HEK293 (cell line): Measurements from ENCODE around the gene EIF4G1.

Source experiments
- FEZF1 ChIP-seq: fragments of 450-650 bp; formaldehyde crosslinking; IDR thresholded peaks from 2 replicates; pipeline ENCODE4 v1.5.1; 2016; ENCODE audit warnings: missing biosample characterization, missing genetic modification characterization
- KLF7 ChIP-seq: fragments of 450-650 bp; formaldehyde crosslinking; IDR thresholded peaks from 2 replicates; pipeline ENCODE4 v1.5.1; 2016; ENCODE audit warnings: missing biosample characterization, missing genetic modification characterization, borderline replicate concordance
- PRDM1 ChIP-seq: fragments of 450-650 bp; formaldehyde crosslinking; IDR thresholded peaks from 2 replicates; pipeline ENCODE4; 2016; ENCODE audit warnings: missing biosample characterization, missing genetic modification characterization
- SETDB1 ChIP-seq: IDR thresholded peaks from one replicate; pipeline ENCODE4 v1.6.1; 2017; ENCODE audit warnings: mild to moderate bottlenecking, low read length, moderate library complexity, mixed read lengths; ENCODE audit not compliant: insufficient read length
- SP3 ChIP-seq: fragments of 450-650 bp; formaldehyde crosslinking; IDR thresholded peaks from 2 replicates; pipeline ENCODE4 v1.5.1; 2016; ENCODE audit warnings: missing biosample characterization, missing genetic modification characterization
- WT1 ChIP-seq: fragments of 450-650 bp; formaldehyde crosslinking; IDR thresholded peaks from 2 replicates; pipeline ENCODE4 v1.5.1; 2016; ENCODE audit warnings: missing biosample characterization, missing genetic modification characterization
- ZFP69B ChIP-seq: fragments of 450-650 bp; formaldehyde crosslinking; IDR thresholded peaks from 2 replicates; pipeline ENCODE4 v1.5.1; 2016; ENCODE audit warnings: missing biosample characterization, missing genetic modification characterization
- ZIC2 ChIP-seq: fragments of 450-650 bp; formaldehyde crosslinking; IDR thresholded peaks from 2 replicates; pipeline ENCODE4 v1.5.1; 2016; ENCODE audit warnings: missing biosample characterization, missing genetic modification characterization
- ZNF184 ChIP-seq: fragments of 450-650 bp; IDR thresholded peaks from 2 replicates; pipeline ENCODE4 v1.5.1; 2018; ENCODE audit warnings: missing biosample characterization, mild to moderate bottlenecking, missing genetic modification characterization
- ZNF366 ChIP-seq: fragments of 450-650 bp; formaldehyde crosslinking; conservative IDR thresholded peaks from 2 replicates; pipeline ENCODE4 v1.5.1; 2016; ENCODE audit warnings: missing biosample characterization, missing genetic modification characterization
- ZNF529 ChIP-seq: fragments of 450-650 bp; formaldehyde crosslinking; IDR thresholded peaks from 2 replicates; pipeline ENCODE4 v1.5.1; 2017; ENCODE audit warnings: missing genetic modification characterization, missing biosample characterization; ENCODE audit not compliant: insufficient replicate concordance
- ZNF670 ChIP-seq: fragments of 450-650 bp; formaldehyde crosslinking; IDR thresholded peaks from 2 replicates; pipeline ENCODE4 v1.5.1; 2016; ENCODE audit warnings: missing biosample characterization, missing genetic modification characterization, low read depth
- ZNF707 ChIP-seq: fragments of 450-650 bp; formaldehyde crosslinking; IDR thresholded peaks from 2 replicates; pipeline ENCODE4 v1.5.1; 2016; ENCODE audit warnings: missing biosample characterization, missing genetic modification characterization
- ZNF830 ChIP-seq: fragments of 450-650 bp; IDR thresholded peaks from 2 replicates; pipeline ENCODE4 v1.5.0; 2018; ENCODE audit warnings: missing biosample characterization, missing genetic modification characterization, low read depth, mild to moderate bottlenecking, moderate library complexity
- ZSCAN23 ChIP-seq: fragments of 450-650 bp; formaldehyde crosslinking; IDR thresholded peaks from 2 replicates; pipeline ENCODE4 v1.5.1; 2016; ENCODE audit warnings: missing biosample characterization, missing genetic modification characterization
- TF ChIP-seq, protein P1 (sequence below): fragments of 450-650 bp; formaldehyde crosslinking; IDR thresholded peaks from 2 replicates; pipeline ENCODE4 v1.5.1; 2016; ENCODE audit warnings: missing biosample characterization, missing genetic modification characterization
- TF ChIP-seq, protein P2 (sequence below): sonication (generic); formaldehyde crosslinking; IDR thresholded peaks from 2 replicates; pipeline ENCODE4 v1.8.1; 2022; ENCODE audit warnings: mild to moderate bottlenecking, moderate library complexity, missing genetic modification reagents
- TF ChIP-seq, protein P3 (sequence below): fragments of 450-650 bp; formaldehyde crosslinking; IDR thresholded peaks from 2 replicates; pipeline ENCODE4 v1.5.1; 2016; ENCODE audit warnings: missing biosample characterization, missing genetic modification characterization
- TF ChIP-seq, protein P4 (sequence below): fragments of 450-650 bp; formaldehyde crosslinking; IDR thresholded peaks from 2 replicates; pipeline ENCODE4 v1.5.1; 2016; ENCODE audit warnings: missing biosample characterization, missing genetic modification characterization
- TF ChIP-seq, protein P5 (sequence below): fragments of 450-650 bp; formaldehyde crosslinking; IDR thresholded peaks from 2 replicates; pipeline ENCODE4 v1.5.1; 2016; ENCODE audit warnings: missing biosample characterization, missing genetic modification characterization, borderline replicate concordance
- TF ChIP-seq, protein P6 (sequence below): fragments of 450-650 bp; formaldehyde crosslinking; IDR thresholded peaks from 2 replicates; pipeline ENCODE4 v1.5.1; 2016; ENCODE audit warnings: missing biosample characterization, missing genetic modification characterization, low read depth
- TF ChIP-seq, protein P7 (sequence below): fragments of 450-650 bp; formaldehyde crosslinking; conservative IDR thresholded peaks from 2 replicates; pipeline ENCODE4 v1.5.1; 2016; ENCODE audit warnings: low read depth, missing biosample characterization, missing genetic modification characterization

EIF4G1 gene

DNA sequence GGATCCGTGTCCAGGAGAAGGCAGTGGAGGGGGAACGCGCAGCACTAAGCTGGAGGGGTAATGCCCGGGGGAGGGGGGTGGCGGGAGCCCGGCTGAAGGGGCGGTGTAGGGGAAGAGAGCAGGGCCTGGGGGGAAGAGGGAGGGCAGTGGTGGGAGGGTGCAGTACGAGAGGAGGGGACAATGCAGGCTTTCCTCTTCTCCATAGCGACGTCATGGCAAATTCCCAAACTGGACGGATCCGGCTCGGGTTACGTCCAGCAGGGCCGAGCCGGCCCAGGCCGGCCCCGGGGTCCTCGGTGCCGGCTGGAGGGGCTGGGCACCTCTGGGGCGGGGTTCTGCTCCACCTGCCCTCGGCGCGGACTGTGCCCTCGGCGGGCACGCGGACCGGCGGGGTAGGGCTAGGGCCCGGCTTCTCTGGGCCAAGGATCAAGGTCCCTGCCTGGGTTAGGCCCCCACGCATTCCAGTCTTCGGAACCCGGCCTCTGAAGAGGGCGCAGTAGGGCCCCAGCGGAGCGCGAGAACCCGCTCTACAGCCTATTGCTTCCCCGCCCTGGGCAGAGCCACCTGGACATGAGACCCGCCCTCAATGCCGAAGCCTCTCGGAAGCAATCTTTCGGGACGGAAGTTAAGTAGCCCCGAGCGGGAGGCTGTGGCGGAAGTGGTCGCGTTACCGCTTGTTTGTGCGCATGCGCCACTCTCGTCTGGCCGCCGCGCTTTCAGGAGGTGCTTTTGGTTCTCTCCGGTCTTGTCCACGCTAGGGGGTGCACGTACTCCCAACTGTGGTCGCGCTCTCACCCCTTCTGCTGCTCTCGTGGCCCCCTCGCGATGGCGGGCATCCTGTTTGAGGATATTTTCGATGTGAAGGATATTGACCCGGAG lies 48.5 kb downstream of the EIF4G1 start (continued):
- TF ChIP-seq FEZF1 (tag by site-specific recombination) (no peak), ZNF529 (no peak), ZFP69B (tag by site-specific recombination) (no peak; the same call in 1 of the 2 replicates), KLF7 (tag by site-specific recombination) (no peak), PRDM1 (tag by site-specific recombination) (no peak), ZNF707 (tag by site-specific recombination) (no peak), ZIC2 (tag by site-specific recombination) (no peak), ZSCAN23 (tag by site-specific recombination) (no peak), SP3 (tag by site-specific recombination) (peak; percentile 54), ZNF670 (tag by site-specific recombination) (no peak), ZNF366 (peak; percentile 14), SETDB1 (no peak), WT1 (tag by site-specific recombination) (0 out of 2 replicates have a peak, but pooled peaks have one; percentile 24), ZNF830 (no peak), ZNF184 (tag by site-specific recombination) (0 out of 2 replicates have a peak, but pooled peaks have one; percentile 38)
- TF ChIP-seq, protein P1, sequence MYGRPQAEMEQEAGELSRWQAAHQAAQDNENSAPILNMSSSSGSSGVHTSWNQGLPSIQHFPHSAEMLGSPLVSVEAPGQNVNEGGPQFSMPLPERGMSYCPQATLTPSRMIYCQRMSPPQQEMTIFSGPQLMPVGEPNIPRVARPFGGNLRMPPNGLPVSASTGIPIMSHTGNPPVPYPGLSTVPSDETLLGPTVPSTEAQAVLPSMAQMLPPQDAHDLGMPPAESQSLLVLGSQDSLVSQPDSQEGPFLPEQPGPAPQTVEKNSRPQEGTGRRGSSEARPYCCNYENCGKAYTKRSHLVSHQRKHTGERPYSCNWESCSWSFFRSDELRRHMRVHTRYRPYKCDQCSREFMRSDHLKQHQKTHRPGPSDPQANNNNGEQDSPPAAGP (tag by site-specific recombination), result 0 out of 2 replicates have a peak, but pooled peaks have one; percentile 19
- TF ChIP-seq, protein P2, sequence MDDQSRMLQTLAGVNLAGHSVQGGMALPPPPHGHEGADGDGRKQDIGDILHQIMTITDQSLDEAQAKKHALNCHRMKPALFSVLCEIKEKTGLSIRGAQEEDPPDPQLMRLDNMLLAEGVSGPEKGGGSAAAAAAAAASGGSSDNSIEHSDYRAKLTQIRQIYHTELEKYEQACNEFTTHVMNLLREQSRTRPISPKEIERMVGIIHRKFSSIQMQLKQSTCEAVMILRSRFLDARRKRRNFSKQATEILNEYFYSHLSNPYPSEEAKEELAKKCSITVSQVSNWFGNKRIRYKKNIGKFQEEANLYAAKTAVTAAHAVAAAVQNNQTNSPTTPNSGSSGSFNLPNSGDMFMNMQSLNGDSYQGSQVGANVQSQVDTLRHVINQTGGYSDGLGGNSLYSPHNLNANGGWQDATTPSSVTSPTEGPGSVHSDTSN (CRISPR knock-in tag), result peak; percentile 69; the same call in 1 of the 2 replicates
- TF ChIP-seq, protein P3, sequence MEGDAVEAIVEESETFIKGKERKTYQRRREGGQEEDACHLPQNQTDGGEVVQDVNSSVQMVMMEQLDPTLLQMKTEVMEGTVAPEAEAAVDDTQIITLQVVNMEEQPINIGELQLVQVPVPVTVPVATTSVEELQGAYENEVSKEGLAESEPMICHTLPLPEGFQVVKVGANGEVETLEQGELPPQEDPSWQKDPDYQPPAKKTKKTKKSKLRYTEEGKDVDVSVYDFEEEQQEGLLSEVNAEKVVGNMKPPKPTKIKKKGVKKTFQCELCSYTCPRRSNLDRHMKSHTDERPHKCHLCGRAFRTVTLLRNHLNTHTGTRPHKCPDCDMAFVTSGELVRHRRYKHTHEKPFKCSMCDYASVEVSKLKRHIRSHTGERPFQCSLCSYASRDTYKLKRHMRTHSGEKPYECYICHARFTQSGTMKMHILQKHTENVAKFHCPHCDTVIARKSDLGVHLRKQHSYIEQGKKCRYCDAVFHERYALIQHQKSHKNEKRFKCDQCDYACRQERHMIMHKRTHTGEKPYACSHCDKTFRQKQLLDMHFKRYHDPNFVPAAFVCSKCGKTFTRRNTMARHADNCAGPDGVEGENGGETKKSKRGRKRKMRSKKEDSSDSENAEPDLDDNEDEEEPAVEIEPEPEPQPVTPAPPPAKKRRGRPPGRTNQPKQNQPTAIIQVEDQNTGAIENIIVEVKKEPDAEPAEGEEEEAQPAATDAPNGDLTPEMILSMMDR (tag by site-specific recombination), result peak; percentile 97
- TF ChIP-seq, protein P4, sequence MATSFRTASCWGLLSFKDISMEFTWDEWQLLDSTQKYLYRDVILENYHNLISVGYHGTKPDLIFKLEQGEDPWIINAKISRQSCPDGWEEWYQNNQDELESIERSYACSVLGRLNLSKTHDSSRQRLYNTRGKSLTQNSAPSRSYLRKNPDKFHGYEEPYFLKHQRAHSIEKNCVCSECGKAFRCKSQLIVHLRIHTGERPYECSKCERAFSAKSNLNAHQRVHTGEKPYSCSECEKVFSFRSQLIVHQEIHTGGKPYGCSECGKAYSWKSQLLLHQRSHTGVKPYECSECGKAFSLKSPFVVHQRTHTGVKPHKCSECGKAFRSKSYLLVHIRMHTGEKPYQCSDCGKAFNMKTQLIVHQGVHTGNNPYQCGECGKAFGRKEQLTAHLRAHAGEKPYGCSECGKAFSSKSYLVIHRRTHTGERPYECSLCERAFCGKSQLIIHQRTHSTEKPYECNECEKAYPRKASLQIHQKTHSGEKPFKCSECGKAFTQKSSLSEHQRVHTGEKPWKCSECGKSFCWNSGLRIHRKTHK (tag by site-specific recombination), result no peak
- TF ChIP-seq, protein P5, sequence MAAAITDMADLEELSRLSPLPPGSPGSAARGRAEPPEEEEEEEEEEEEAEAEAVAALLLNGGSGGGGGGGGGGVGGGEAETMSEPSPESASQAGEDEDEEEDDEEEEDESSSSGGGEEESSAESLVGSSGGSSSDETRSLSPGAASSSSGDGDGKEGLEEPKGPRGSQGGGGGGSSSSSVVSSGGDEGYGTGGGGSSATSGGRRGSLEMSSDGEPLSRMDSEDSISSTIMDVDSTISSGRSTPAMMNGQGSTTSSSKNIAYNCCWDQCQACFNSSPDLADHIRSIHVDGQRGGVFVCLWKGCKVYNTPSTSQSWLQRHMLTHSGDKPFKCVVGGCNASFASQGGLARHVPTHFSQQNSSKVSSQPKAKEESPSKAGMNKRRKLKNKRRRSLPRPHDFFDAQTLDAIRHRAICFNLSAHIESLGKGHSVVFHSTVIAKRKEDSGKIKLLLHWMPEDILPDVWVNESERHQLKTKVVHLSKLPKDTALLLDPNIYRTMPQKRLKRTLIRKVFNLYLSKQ (tag by site-specific recombination), result no peak
- TF ChIP-seq, protein P6, sequence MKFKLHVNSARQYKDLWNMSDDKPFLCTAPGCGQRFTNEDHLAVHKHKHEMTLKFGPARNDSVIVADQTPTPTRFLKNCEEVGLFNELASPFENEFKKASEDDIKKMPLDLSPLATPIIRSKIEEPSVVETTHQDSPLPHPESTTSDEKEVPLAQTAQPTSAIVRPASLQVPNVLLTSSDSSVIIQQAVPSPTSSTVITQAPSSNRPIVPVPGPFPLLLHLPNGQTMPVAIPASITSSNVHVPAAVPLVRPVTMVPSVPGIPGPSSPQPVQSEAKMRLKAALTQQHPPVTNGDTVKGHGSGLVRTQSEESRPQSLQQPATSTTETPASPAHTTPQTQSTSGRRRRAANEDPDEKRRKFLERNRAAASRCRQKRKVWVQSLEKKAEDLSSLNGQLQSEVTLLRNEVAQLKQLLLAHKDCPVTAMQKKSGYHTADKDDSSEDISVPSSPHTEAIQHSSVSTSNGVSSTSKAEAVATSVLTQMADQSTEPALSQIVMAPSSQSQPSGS, result peak; percentile 75
- TF ChIP-seq, protein P7, sequence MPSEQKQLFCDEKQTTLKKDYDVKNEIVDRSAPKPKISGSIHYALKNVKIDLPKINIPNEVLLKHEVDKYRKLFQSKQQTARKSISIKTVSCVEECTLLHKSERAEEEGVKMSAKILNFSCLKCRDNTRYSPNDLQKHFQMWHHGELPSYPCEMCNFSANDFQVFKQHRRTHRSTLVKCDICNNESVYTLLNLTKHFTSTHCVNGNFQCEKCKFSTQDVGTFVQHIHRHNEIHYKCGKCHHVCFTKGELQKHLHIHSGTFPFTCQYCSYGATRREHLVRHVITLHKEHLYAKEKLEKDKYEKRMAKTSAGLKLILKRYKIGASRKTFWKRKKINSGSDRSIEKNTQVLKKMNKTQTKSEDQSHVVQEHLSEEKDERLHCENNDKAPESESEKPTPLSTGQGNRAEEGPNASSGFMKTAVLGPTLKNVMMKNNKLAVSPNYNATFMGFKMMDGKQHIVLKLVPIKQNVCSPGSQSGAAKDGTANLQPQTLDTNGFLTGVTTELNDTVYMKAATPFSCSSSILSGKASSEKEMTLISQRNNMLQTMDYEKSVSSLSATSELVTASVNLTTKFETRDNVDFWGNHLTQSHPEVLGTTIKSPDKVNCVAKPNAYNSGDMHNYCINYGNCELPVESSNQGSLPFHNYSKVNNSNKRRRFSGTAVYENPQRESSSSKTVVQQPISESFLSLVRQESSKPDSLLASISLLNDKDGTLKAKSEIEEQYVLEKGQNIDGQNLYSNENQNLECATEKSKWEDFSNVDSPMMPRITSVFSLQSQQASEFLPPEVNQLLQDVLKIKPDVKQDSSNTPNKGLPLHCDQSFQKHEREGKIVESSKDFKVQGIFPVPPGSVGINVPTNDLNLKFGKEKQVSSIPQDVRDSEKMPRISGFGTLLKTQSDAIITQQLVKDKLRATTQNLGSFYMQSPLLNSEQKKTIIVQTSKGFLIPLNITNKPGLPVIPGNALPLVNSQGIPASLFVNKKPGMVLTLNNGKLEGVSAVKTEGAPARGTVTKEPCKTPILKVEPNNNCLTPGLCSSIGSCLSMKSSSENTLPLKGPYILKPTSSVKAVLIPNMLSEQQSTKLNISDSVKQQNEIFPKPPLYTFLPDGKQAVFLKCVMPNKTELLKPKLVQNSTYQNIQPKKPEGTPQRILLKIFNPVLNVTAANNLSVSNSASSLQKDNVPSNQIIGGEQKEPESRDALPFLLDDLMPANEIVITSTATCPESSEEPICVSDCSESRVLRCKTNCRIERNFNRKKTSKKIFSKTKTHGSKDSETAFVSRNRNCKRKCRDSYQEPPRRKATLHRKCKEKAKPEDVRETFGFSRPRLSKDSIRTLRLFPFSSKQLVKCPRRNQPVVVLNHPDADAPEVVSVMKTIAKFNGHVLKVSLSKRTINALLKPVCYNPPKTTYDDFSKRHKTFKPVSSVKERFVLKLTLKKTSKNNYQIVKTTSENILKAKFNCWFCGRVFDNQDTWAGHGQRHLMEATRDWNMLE (tag by site-specific recombination), result 0 out of 2 replicates have a peak, but pooled peaks have one; percentile 16
